ENCODE data around the gene DSCAML1. TPM values are rescaled to one million over a fixed set of nuclear protein-coding genes. Genes with fewer than 3 reads are reported as not detected.

DSCAML1 gene
- total and polyA plus RNA-seq, 2 of the 8 experiments (the other 6 are each of a cell fraction or from before 2014, with no cell fraction given) = 0.19 to 0.24 TPM

DNA sequence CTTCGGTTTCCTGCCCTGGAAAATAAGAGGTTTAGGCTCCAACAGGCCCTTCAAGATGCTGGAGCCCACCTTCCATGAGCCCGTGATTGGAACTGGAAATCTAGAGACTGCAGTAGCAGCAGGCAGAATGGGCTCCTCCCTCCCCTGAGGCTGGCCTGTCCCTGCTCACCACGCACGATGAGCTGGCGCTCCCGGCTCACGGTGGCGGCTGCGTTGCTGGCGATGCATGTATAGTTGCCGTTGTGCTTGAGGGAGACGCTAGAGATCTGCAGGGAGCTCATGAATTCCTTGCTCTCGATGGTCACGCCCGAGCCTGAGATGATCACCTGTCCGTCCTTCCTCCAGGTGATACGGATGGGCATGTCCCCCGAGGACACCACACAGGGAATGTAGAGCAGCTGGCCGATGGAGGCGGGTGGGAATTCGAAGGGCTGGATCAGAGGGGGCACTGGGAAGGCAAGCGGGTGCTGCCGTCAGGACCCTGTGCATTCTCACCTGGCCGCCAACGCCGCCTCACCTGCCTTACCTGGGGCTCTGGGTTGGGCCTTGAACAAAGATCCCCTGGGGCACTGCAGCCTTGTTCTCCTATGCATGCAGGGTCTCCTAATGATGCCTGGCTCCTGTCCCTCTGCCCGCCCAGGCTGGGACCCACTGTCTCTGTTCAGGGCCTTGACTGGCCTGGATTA, 291.6 kb downstream of the DSCAML1 start (continued):
- TF ChIP-seq TCF12 (IDR thresholded peaks at IDR 0.05; ENCODE audit: low read depth, low read length) = no peak
- no peak for TF ChIP-seq KDM5A (IDR thresholded peaks at IDR 0.05; ENCODE audit: low read length)
- TF ChIP-seq, protein P1, sequence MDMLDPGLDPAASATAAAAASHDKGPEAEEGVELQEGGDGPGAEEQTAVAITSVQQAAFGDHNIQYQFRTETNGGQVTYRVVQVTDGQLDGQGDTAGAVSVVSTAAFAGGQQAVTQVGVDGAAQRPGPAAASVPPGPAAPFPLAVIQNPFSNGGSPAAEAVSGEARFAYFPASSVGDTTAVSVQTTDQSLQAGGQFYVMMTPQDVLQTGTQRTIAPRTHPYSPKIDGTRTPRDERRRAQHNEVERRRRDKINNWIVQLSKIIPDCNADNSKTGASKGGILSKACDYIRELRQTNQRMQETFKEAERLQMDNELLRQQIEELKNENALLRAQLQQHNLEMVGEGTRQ (IDR thresholded peaks at IDR 0.05; ENCODE audit: low read length) = no peak
- TF ChIP-seq GABPA (IDR thresholded peaks at IDR 0.05; ENCODE audit: borderline replicate concordance, insufficient read depth, low read length) = no peak
- no peak for TF ChIP-seq RXRA (IDR thresholded peaks at IDR 0.05; ENCODE audit: insufficient read depth, low read depth, low read length)
- TF ChIP-seq HDAC6 (IDR thresholded peaks at IDR 0.05; ENCODE audit: low read depth, low read length) = no peak

Measured in H1 (cell line).